ENCODE results near the gene MATN4.

- TF ChIP-seq ZNF530 (CRISPR knock-in tag; IDR thresholded peaks at IDR 0.05; ENCODE audit: low read depth): no peak
- no peak for TF ChIP-seq PTBP1 (IDR thresholded peaks at IDR 0.05; ENCODE audit: low read depth, low read length, poor library complexity, severe bottlenecking)
- TF ChIP-seq HCFC1 (IDR thresholded peaks at IDR 0.05; ENCODE audit: low read depth, low read length): no peak
- TF ChIP-seq ZBTB2 (CRISPR knock-in tag; IDR thresholded peaks at IDR 0.05; ENCODE audit: low read depth): no peak
Observed at GRCh38 chr20:45345104-45345936, 37.2 kb upstream of the MATN4 start.
